Activated T-cell treated with anti-CD3 and anti-CD28 coated beads, Interleukin-2, amount 50 U/mL, for 4 hours (primary cell): ENCODE data around the gene FRAT2. TPM values are rescaled to one million over a fixed set of nuclear protein-coding genes. Genes with fewer than 3 reads are reported as not detected.
A peak's percentile ranks its signal among the peaks of the same experiment; 100 is the strongest.

Experiments used
- ATAC-seq, 2 donors: fragments of 200-7000 bp; cut with Tn5 transposase; one replicate each; pipeline ENCODE4 v1.10.0; 2021
- DNase-seq: peaks from one replicate; pipeline ENCODE4 v3.0.0-alpha.2; 2020
- H3K27me3 Mint-ChIP-seq: one replicate; pipeline ENCODE4 v1.8.0; 2021; ENCODE audit warnings: low read depth, mixed read lengths
- H3K36me3 Mint-ChIP-seq: one replicate; pipeline ENCODE4 v1.8.0; 2022; ENCODE audit warnings: mixed read lengths; ENCODE audit not compliant: insufficient read depth
- H3K4me1 Mint-ChIP-seq: one replicate; pipeline ENCODE4 v1.8.0; 2021; ENCODE audit warnings: low read depth, mixed read lengths
- H3K4me3 Mint-ChIP-seq: one replicate; pipeline ENCODE4 v1.8.0; 2021; ENCODE audit warnings: mild to moderate bottlenecking, moderate library complexity, mixed read lengths
- H3K9me3 Mint-ChIP-seq: one replicate; pipeline ENCODE4 v1.8.0; 2021; ENCODE audit warnings: mixed read lengths
- total RNA-seq, 3 donors: library from RNA; stranded (reverse); gene quantifications; one replicate each; pipeline ENCODE4 v1.2.1, GENCODE V29; 2021

The FRAT2 gene
- total RNA-seq, 3 donors from 2014 or later: 9.9 to 11.7 (median 11.4) TPM

DNA sequence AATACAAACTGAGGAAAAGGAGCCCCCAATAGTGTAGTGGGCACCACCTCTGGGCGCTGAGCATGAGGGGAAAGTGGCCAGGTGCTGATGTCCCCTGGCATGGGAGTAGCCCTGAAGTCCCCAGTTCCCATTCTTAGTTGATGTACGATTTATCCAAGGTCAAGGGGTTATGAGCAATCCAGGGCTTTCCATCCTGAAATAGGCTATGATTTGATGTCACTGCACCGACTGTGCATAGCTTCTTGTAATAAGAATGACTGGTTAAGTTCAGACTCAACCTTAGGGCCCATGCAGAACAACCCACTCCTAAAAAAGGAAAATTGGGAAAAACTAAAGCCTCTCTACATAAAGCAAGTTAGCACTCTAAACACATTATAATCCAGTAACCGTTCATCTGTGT, 11.0 kb downstream of the FRAT2 start:
- no peak overlapping the region for H3K4me3 Mint-ChIP-seq
- H3K27me3 Mint-ChIP-seq: no peaks in the 10 kb centered on the region
- H3K4me1 Mint-ChIP-seq: peaks cover 45% of the 10 kb centered on the region
- ATAC-seq: no peak
- H3K9me3 Mint-ChIP-seq: no peaks in the 10 kb centered on the region
- peaks cover 3% of the 10 kb centered on the region for H3K36me3 Mint-ChIP-seq
- no peak for DNase-seq

DNA sequence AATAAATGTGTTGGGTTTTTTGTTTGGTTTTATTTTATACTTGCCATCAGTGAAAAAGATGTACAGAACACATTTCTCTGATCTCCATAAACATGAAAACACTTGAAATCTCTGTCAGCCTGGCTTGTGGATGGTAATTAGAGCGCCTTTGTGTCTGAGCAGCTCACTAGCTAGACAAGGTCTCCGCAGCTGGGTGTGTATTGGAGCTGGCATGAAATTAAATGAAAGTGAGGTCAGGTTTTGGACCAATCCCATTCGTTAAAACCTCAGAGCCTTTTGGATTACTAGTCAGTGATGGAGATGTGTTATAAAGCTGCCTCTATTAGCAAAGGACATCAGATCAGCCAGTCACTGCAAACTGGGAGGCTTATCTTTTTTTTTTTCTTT, 12.7 kb downstream of the FRAT2 start:
- H3K36me3 Mint-ChIP-seq: no peaks in the 10 kb centered on the region
- no peaks in the 10 kb centered on the region for H3K9me3 Mint-ChIP-seq
- H3K27me3 Mint-ChIP-seq: no peaks in the 10 kb centered on the region

DNA sequence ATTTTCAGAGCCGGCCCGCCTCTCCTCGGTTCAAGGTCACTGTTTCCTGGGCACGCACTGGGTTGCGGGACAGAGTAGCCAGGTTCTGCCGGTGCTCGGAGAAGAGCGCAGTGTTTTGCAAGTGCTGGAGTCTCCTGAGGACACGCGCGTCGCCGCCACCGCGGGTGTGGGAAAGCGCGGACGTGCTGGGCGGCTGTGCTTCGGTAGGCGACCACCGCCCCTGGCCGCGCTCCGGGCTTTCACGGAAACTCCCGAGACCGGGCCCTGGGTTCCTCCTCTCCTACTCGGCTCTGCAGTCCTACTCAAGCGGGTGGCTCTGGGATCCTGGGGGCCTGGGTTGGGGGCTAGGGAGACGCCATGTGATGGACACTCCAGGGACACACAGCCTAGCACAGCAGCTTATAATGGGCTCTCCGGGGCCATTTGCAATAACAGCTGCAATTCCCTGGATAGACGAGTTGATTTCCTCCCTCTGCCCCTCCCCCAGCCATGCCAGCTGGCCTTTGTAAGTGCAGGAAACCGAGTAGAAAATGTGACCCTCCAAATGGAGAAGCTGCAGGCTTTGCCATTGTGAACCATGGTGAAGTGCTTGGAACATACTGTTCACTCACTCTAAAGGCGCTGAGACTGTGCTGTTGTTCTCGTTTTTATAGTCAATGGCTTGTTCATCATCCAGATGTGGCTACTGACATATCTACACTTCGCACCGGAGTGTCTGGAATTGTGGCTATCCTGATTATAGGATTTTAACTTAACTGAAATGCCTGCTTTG, 13.3 kb downstream of the FRAT2 start:
- no peaks in the 10 kb centered on the region for H3K9me3 Mint-ChIP-seq
- no peaks in the 10 kb centered on the region for H3K36me3 Mint-ChIP-seq
- peak overlapping the region; percentile 83 for H3K4me3 Mint-ChIP-seq
- ATAC-seq (no peak), DNase-seq (no peak)
- H3K27me3 Mint-ChIP-seq: no peaks in the 10 kb centered on the region
- peaks cover 33% of the 10 kb centered on the region for H3K4me1 Mint-ChIP-seq

More for the DNA sequence above, 12.7 kb downstream of the FRAT2 start:
- H3K4me1 Mint-ChIP-seq: peaks cover 36% of the 10 kb centered on the region
- no peak for DNase-seq
- no peak for ATAC-seq
- H3K4me3 Mint-ChIP-seq: peak overlapping the region; percentile 83

DNA sequence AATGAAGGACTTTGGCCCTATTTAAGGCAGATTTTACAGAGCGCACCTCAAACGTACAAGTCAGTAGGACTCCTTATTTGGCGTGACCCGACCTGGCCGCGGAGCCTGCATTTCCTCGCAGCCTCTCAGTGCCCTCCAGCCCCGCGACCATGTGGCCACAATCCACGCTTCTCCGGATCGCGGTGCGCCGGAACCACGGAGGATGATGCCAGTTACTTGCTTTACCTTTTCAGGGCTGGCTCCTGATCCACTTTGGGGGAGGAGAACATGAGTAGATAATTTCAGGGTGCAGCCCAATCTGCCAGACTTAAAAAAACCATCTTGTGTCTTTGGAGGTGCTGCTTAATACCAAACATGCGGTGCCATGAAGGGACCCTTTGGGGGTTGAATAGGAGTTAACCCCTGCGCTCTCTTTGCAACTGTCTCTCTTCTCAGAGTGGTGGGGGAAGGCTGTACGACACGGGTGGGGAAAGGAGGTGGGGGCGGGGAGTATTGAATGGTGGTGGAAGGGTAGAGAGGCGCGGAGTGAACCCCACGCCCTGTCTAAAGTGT, 14.0 kb downstream of the FRAT2 start:
- DNase-seq: no peak
- peaks cover 33% of the 10 kb centered on the region for H3K4me1 Mint-ChIP-seq
- peak in 1 of 2 donors; percentile 3 for ATAC-seq
- H3K4me3 Mint-ChIP-seq: peak overlapping the region; percentile 83
- H3K36me3 Mint-ChIP-seq: no peaks in the 10 kb centered on the region
- no peaks in the 10 kb centered on the region for H3K27me3 Mint-ChIP-seq
- no peaks in the 10 kb centered on the region for H3K9me3 Mint-ChIP-seq

DNA sequence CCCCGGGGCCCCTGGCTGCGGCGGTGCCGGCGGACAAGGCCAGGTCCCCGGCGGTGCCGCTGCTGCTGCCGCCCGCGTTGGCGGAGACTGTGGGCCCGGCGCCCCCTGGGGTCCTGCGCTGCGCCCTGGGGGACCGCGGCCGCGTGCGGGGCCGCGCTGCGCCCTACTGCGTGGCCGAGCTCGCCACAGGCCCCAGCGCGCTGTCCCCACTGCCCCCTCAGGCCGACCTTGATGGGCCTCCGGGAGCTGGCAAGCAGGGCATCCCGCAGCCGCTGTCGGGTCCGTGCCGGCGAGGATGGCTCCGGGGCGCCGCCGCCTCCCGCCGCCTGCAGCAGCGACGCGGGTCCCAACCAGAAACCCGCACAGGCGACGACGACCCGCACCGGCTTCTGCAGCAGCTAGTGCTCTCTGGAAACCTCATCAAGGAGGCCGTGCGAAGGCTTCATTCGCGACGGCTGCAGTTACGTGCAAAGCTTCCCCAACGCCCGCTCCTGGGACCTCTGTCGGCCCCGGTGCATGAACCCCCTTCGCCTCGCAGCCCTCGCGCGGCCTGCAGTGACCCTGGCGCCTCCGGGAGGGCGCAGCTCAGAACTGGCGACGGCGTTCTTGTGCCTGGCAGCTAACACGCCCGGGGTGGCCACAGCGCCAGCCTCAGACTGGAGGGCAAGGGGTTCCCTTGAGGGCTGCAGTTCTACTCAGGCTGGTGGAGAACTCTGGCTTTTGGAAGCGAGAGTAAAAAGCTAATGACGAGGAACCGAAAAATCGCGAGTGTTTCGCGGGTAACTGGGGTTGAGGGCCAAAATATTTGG, 14.7 kb downstream of the FRAT2 start:
- Mint-ChIP-seq H3K4me3 (peak overlapping the region; percentile 83), H3K27me3 (no peaks in the 10 kb centered on the region), H3K9me3 (no peaks in the 10 kb centered on the region), H3K36me3 (no peaks in the 10 kb centered on the region), H3K4me1 (peaks cover 33% of the 10 kb centered on the region)
- ATAC-seq (peak; percentile 55 to 56), DNase-seq (peak; percentile 48)

DNA sequence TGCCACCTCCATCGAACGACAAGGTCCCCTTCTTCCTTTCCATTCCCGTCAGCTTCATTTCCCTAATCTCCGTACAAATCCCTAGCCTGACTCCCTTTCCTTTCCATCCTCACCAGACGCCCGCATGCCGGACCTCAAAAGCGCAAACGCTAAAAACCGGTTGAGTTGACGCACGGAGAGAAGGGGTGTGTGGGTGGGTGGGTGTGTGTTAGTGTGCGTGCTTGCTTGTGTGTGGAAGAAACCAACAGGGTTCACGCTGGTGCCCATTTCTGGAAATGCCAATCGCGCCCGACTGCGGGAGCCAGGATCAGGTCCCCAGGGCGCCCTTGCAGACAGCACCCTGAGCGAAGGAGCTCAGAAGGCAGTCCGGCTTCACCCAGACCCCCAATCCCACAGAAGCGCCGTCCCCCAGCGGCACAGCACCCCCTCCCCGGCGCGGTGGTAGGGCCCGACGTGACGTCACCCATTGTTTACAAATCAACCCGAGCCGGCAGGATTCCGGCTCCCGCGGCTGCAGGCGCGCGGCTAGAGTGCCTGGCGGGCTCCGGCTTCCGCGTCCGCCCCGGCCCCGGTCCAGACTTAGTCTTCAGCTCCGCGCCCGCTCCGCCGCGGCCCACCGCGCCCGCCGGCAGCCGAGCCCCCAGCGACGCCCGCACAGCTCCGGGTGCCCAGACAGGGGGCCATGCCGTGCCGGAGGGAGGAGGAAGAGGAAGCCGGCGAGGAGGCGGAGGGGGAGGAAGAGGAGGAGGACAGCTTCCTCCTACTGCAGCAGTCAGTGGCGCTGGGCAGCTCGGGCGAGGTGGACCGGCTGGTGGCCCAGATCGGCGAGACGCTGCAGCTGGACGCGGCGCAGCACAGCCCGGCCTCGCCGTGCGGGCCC, 15.5 kb downstream of the FRAT2 start, which contains the start of gene FRAT1:
Gene FRAT1, plus strand, starts transcription at position 500 of the 880 bp plus-strand sequence. Its CDS starts 183 bp downstream, at position 683.
- peak within 1 kb of the TSS; percentile 92 for H3K4me3 Mint-ChIP-seq
- DNase-seq (peak; percentile 87), ATAC-seq (peak; percentile 76)
- peaks cover 33% of the 10 kb centered on the region for H3K4me1 Mint-ChIP-seq
- H3K36me3 Mint-ChIP-seq: no peaks in the 10 kb centered on the region
- H3K27me3 Mint-ChIP-seq: no peaks in the 10 kb centered on the region
- no peaks in the 10 kb centered on the region for H3K9me3 Mint-ChIP-seq

DNA sequence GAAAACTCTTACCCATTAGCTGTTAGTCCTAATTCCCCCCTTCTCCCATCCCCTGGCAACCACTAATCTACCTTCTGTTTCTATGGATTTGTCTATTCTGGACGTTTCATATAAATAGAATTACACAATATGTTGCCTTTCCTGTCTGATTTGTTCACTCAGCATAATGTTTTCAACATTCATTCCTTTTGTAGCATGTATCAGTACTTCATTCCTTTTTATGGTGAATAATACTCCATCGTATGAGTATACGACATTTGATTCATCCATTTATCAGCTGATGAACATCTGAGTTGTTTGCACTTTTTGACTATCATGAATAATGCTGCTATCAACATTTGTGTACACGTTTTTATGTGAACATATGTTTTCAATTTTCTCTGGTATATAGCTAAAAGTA, 19.9 kb downstream of the FRAT2 start:
- no peak overlapping the region for H3K4me3 Mint-ChIP-seq
- ATAC-seq (no peak), DNase-seq (no peak)
- H3K4me1 Mint-ChIP-seq: peaks cover 10% of the 10 kb centered on the region
- H3K27me3 Mint-ChIP-seq: no peaks in the 10 kb centered on the region
- no peaks in the 10 kb centered on the region for H3K36me3 Mint-ChIP-seq
- no peaks in the 10 kb centered on the region for H3K9me3 Mint-ChIP-seq

DNA sequence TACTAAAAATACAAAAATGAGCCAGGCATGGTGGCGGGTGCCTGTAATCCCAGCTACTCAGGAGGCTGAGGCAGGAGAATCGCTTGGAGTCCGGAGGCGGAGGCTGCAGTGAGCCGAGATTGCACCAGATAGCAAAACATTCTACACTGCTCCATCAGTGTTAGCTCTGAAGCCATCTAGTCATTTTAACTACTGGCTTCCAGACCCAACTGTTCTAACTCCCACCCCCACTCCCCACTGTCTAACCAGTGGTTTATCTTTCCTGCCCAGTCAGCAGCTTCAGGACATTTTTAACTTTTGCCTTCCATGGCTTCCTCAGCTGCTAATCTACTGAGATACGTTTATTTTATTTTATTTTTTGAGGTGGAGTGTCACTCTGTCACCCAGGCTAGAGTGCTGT, 21.6 kb downstream of the FRAT2 start:
- no peaks in the 10 kb centered on the region for H3K36me3 Mint-ChIP-seq
- no peak for DNase-seq
- no peaks in the 10 kb centered on the region for H3K9me3 Mint-ChIP-seq
- no peaks in the 10 kb centered on the region for H3K27me3 Mint-ChIP-seq
- no peak overlapping the region for H3K4me3 Mint-ChIP-seq
- no peak for ATAC-seq
- H3K4me1 Mint-ChIP-seq: peaks cover 1% of the 10 kb centered on the region

DNA sequence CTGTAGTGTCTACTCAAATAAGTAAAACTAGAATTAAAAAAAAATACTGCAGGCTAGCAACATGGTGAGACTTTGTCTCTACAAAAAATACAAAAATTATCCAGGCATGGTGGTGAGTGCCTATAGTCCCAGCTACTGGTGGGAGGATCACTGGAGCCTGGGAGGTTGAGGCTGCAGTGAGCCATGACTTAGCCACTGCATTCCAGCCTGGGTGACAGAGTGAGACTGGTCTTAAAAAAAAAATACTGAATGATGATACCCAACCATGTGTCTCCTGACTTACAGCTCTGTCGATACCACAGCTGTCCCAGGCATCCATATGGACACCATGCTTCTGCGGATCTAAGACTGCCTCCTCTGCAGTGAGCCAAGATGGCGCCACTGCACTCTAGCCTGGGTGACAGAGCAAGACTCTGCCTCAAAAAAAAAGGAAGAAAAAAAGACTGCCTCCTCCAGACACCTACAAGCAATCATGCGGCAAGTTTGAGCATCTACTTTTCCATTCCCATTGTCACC, 23.4 kb downstream of the FRAT2 start:
- no peaks in the 10 kb centered on the region for H3K9me3 Mint-ChIP-seq
- ATAC-seq (no peak), DNase-seq (no peak)
- no peaks in the 10 kb centered on the region for H3K4me1 Mint-ChIP-seq
- no peaks in the 10 kb centered on the region for H3K27me3 Mint-ChIP-seq
- no peaks in the 10 kb centered on the region for H3K36me3 Mint-ChIP-seq
- H3K4me3 Mint-ChIP-seq: no peak overlapping the region

DNA sequence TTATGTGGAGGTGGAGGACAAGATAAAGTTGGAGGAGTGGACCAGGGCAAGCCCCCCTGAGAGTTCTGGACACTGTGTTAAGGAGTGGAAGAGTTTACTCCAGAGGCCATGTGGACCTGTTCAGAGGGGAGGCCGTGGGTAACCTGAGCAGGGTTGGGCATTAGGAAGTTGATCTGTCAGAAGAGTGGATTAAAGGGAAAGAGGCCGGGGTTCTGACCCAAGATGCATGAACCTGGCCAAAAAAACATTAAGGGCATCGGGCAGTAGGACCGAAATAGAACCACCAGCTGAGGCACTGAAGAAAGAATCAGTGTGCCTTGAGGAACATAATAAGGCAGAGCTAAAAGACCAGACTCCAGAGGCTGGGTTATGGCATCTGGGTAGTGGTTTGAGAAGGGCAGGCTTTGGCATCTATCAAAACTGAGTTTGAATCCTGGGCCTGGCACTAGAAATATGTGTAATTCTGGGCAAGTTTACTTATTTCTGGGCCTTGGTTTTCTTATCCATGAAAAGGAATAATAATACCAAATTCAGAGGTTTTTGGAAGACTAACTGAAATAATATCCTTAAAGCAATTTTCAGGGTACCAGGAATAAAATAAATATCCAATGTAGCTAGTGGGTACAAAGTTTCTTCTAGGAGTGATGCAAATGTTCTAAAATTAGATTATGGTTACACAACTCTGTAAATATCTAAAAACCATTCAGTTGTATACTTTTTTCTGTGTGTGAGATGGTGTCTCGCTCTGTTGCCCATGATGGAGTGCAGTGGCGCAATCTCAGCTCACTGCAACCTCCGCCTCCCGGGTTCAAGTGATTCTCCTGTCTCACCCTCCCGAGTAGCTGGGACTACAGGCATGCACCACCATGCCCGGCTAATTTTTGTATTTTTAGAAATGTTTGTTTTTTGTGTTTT, 26.4 kb downstream of the FRAT2 start:
- Mint-ChIP-seq H3K9me3 (no peaks in the 10 kb centered on the region), H3K27me3 (no peaks in the 10 kb centered on the region), H3K4me3 (no peak overlapping the region), H3K36me3 (no peaks in the 10 kb centered on the region), H3K4me1 (no peaks in the 10 kb centered on the region)
- DNase-seq (no peak), ATAC-seq (no peak)

DNA sequence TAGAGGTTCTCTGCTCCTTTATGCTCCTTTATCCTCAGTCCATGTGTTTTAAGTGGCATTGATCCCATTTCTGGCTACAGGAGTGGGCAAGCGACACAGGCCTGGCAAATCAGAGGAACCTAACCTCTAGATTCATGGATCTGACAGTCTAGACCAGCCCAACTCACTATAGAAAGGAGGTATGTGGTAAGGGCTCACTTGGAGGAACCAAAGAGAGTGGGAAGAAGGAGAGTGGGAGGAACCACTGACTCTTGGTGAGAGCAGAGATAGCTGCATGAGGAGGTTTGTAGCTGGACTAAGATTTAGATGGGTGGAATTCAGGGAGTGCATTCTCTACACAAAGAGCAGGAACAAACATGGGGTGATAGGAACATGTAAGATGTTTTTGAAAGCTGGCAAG, 27.1 kb downstream of the FRAT2 start:
- Mint-ChIP-seq H3K4me3 (no peak overlapping the region), H3K4me1 (no peaks in the 10 kb centered on the region), H3K9me3 (no peaks in the 10 kb centered on the region), H3K27me3 (no peaks in the 10 kb centered on the region), H3K36me3 (no peaks in the 10 kb centered on the region)
- no peak for ATAC-seq
- no peak for DNase-seq

DNA sequence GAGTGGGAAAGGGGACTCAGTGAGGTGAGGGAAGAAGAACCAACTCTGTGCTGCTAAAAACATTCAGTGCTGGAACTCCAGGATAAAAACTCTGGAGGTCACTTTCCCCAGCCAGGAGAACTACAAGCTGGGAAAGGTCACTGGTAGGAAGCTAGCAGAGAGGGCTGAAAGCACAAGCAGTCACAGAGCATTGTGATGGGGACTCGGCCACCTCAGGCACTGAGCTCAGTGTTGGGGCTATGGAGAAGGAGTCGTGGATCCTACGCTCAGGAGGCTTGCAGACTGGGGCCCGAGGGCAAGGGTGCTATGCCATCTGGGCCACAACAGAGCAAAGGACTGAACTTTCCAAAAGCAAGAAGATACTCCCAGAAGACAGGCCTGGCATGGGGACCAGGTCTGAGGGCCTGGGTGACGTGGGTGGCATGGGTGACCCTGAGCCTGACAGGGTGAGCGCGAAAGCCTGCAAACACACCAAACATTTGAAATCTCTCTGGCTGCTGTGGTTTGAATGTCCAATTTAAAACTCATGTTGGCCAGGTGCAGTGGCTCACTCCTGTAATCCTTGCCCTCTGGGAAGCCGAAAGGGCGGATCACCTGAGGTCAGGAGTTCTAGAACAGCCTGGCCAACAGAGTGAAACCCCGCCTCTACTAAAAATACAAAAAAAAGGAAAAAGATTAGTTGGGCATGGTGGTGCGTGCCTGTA, 32.3 kb downstream of the FRAT2 start:
- Mint-ChIP-seq H3K27me3 (no peaks in the 10 kb centered on the region), H3K4me3 (no peak overlapping the region), H3K4me1 (no peaks in the 10 kb centered on the region), H3K9me3 (no peaks in the 10 kb centered on the region), H3K36me3 (no peaks in the 10 kb centered on the region)
- no peak for ATAC-seq
- no peak for DNase-seq
